ENCODE data around the gene SH3GL3.

Gene SH3GL3

GRCh38 chr15:83476066-83476465 is 28.9 kb downstream of the SH3GL3 start:
- no peak overlapping the region for H3K27ac ChIP-seq
- TF ChIP-seq ZFX (IDR thresholded peaks at IDR 0.05; ENCODE audit: borderline replicate concordance), result no peak
- TF ChIP-seq, protein P1, sequence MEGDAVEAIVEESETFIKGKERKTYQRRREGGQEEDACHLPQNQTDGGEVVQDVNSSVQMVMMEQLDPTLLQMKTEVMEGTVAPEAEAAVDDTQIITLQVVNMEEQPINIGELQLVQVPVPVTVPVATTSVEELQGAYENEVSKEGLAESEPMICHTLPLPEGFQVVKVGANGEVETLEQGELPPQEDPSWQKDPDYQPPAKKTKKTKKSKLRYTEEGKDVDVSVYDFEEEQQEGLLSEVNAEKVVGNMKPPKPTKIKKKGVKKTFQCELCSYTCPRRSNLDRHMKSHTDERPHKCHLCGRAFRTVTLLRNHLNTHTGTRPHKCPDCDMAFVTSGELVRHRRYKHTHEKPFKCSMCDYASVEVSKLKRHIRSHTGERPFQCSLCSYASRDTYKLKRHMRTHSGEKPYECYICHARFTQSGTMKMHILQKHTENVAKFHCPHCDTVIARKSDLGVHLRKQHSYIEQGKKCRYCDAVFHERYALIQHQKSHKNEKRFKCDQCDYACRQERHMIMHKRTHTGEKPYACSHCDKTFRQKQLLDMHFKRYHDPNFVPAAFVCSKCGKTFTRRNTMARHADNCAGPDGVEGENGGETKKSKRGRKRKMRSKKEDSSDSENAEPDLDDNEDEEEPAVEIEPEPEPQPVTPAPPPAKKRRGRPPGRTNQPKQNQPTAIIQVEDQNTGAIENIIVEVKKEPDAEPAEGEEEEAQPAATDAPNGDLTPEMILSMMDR (IDR thresholded peaks at IDR 0.05), result no peak

DNA sequence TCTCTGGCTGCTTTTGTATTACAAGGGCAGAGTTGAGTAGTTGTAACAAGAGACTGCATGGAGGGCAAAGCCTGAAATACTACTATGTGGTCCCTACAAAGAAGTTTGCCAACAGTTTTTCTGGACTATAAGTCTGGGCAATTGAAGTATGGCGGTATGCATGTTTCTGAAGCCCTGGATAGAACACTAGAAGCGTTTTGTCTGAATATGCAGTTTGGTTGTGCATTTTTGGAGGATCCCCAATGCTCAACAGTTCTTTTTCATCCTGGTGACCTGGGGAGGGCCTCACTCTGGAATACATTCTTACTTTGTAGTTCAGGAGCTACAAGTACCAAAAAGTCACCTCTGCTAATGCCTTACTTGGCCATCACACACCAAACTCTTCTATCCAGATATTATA is 29.6 kb downstream of the SH3GL3 start:
- TF ChIP-seq ZFX (IDR thresholded peaks at IDR 0.05; ENCODE audit: borderline replicate concordance), result no peak
- TF ChIP-seq, protein P1 (IDR thresholded peaks at IDR 0.05), result no peak
- H3K27ac ChIP-seq, result no peak overlapping the region

- TF ChIP-seq, protein P1 (IDR thresholded peaks at IDR 0.05), result no peak
- TF ChIP-seq ZFX (IDR thresholded peaks at IDR 0.05; ENCODE audit: borderline replicate concordance), result no peak
- no peak overlapping the region for H3K27ac ChIP-seq
Observed at GRCh38 chr15:83477172-83477807, 30.1 kb downstream of the SH3GL3 start.

DNA sequence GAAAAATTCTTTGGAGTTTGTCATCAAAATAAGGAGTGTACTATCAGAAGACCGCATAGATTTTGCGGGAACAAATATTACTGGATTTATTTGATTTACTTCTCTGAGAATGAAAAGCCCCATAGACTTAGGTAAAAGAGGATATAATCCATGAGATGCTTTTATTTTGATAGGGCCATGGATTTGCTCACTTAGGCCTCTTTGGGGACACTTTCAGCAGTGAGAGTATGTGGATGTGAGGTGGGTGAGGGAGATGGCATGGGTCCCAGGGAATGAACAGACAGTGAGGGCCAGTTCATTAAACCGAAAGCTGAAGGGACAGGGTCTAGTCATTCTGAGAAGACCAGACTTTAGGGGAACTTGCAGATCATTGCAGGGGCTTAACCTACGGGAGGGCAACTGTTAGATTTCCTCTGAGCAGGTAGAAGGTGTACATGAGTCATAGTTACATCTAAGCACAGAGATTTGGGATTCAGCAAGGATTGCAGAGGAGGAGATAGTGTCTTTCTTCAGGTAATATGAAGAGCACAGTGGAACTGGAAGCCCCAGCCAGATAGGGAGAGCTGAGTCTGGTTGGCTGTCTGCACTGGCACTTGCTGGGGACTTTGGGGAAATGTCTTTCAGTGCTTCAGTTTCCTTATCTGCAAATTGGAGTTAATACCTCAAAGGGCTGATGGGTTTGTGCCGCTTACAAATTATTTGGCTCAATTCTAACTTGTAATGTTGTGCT is 30.8 kb downstream of the SH3GL3 start:
- TF ChIP-seq, protein P1 (IDR thresholded peaks at IDR 0.05), result no peak
- TF ChIP-seq ZFX (IDR thresholded peaks at IDR 0.05; ENCODE audit: borderline replicate concordance), result no peak
- H3K27ac ChIP-seq, result no peak overlapping the region

DNA sequence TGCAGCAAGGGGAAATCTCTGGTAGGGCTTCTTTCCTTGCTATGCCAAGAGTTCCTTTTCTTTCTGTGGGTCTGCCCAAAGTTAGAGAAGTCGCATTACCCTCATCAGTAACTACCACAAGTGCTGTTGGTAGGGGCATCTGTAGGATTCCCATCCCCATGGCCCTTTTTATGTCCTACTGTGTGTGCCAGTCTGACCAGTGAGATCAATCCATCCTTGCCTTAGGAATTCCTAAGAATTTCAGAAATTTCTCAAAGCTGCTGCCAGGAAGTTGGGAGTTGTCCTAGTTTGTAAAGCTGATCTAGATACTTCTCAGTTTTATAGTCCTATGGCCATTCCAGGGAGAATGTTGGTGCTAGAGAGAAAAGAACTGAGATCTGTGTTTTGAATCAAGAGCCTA is 36.5 kb downstream of the SH3GL3 start:
- TF ChIP-seq ZFX (IDR thresholded peaks at IDR 0.05; ENCODE audit: borderline replicate concordance), result no peak
- TF ChIP-seq, protein P1 (IDR thresholded peaks at IDR 0.05), result no peak
- H3K27ac ChIP-seq, result no peak overlapping the region

GRCh38 chr15:83484636-83485035 is 37.5 kb downstream of the SH3GL3 start:
- no peak for TF ChIP-seq ZFX (IDR thresholded peaks at IDR 0.05; ENCODE audit: borderline replicate concordance)
- TF ChIP-seq, protein P1 (IDR thresholded peaks at IDR 0.05), result no peak
- H3K27ac ChIP-seq, result no peak overlapping the region

GRCh38 chr15:83486363-83486762 is 39.2 kb downstream of the SH3GL3 start:
- TF ChIP-seq ZFX (IDR thresholded peaks at IDR 0.05; ENCODE audit: borderline replicate concordance), result no peak
- TF ChIP-seq, protein P1 (IDR thresholded peaks at IDR 0.05), result no peak
- no peak overlapping the region for H3K27ac ChIP-seq

All from 22Rv1 (cell line).